ENCODE results near the gene POMGNT1.
A peak's percentile ranks its signal among the peaks of the same experiment; 100 is the strongest.
"Not testable (repeated sequence)": the region's sequence is repeated elsewhere in the genome, so short reads cannot be mapped to it uniquely, and the experiment has no call there.

The POMGNT1 gene

GRCh38 chr1:46197964-46198811, at the start of gene POMGNT1:
Gene POMGNT1, minus strand, starts transcription at chr1:46198434. Its CDS starts 613 bp downstream, at chr1:46197821.
- peak in 40 of 42 donors; percentile 30 to 86 (median 75) for DNase-seq
- intact Hi-C loops (cut with DNase I), result no loop called here

- intact Hi-C loops (cut with DNase I), result loop anchor here (2.0 kb wide), 1 partner anchor 55 kb away; the partner anchor contains the start of genes LRRC41 and UQCRH
- DNase-seq, result peak; percentile 94 to 99 (median 98)
Observed at GRCh38 chr1:46247436-46248121, 49.3 kb upstream of the POMGNT1 start, which contains the start of gene RAD54L. Gene RAD54L, plus strand, starts transcription at chr1:46247763. Its CDS starts 643 bp downstream, at chr1:46248406.

- intact Hi-C loops (cut with DNase I), result loop anchor here (2.0 kb wide), 1 partner anchor 56 kb away; the partner anchor contains the start of genes LRRC41 and UQCRH
- peak in 27 of 42 donors; percentile 5 to 60 (median 38) for DNase-seq
Observed at GRCh38 chr1:46246548-46247435, 48.6 kb upstream of the POMGNT1 start.

GRCh38 chr1:46246136-46246535, 47.9 kb upstream of the POMGNT1 start:
- intact Hi-C loops (cut with DNase I), result loop anchor here (2.0 kb wide), 1 partner anchor 57 kb away; the partner anchor contains the start of genes LRRC41 and UQCRH
- not testable (repeated sequence) for DNase-seq

- DNase-seq, result no peak
- intact Hi-C loops (cut with DNase I), result no loop called here
Observed at GRCh38 chr1:46244656-46245371, 46.6 kb upstream of the POMGNT1 start.

GRCh38 chr1:46243831-46244230, 45.6 kb upstream of the POMGNT1 start:
- intact Hi-C loops (cut with DNase I); DNase-seq: not testable (repeated sequence)

- intact Hi-C loops (cut with DNase I), result no loop called here
Observed at GRCh38 chr1:46242918-46243317, 44.7 kb upstream of the POMGNT1 start.

GRCh38 chr1:46241733-46242132, 43.5 kb upstream of the POMGNT1 start:
- intact Hi-C loops (cut with DNase I); DNase-seq: not testable (repeated sequence)

More at GRCh38 chr1:46242918-46243317, 44.7 kb upstream of the POMGNT1 start:
- no peak for DNase-seq

- intact Hi-C loops (cut with DNase I); DNase-seq: not testable (repeated sequence)
Observed at GRCh38 chr1:46238865-46239264, 40.6 kb upstream of the POMGNT1 start.

- intact Hi-C loops (cut with DNase I), result no loop called here
- no peak for DNase-seq
Observed at GRCh38 chr1:46236882-46237281, 38.6 kb upstream of the POMGNT1 start.

- DNase-seq; intact Hi-C loops (cut with DNase I): not testable (repeated sequence)
Observed at GRCh38 chr1:46231231-46231630, 33.0 kb upstream of the POMGNT1 start.

GRCh38 chr1:46224966-46225365, 26.7 kb upstream of the POMGNT1 start:
- intact Hi-C loops (cut with DNase I), result loop anchor here (5.0 kb wide), 1 partner anchor 188 kb away; no protein-coding TSS in a partner anchor
- peak in 5 of 42 donors; percentile 26 to 48 (median 39) for DNase-seq

GRCh38 chr1:46223472-46223943, 25.3 kb upstream of the POMGNT1 start:
- DNase-seq, result peak; percentile 54 to 93 (median 80)
- intact Hi-C loops (cut with DNase I), result loop anchor here (2.0 to 5.0 kb wide), 2 partner anchors 45 to 186 kb away; no protein-coding TSS in a partner anchor

- not testable (repeated sequence) for DNase-seq
- intact Hi-C loops (cut with DNase I), result loop anchor here (2.0 to 5.0 kb wide), 2 partner anchors 44 to 186 kb away; no protein-coding TSS in a partner anchor
Observed at GRCh38 chr1:46223055-46223454, 24.8 kb upstream of the POMGNT1 start.

- DNase-seq, result peak; percentile 72 to 95 (median 89)
- intact Hi-C loops (cut with DNase I), result loop anchor here (2.0 to 5.0 kb wide), 2 partner anchors 43 to 184 kb away; no protein-coding TSS in a partner anchor
Observed at GRCh38 chr1:46221749-46222148, 23.5 kb upstream of the POMGNT1 start.

GRCh38 chr1:46220808-46221207, 22.6 kb upstream of the POMGNT1 start:
- intact Hi-C loops (cut with DNase I), result loop anchor here (5.0 kb wide), 1 partner anchor 184 kb away; no protein-coding TSS in a partner anchor
- DNase-seq, result no peak

Data from head of caudate nucleus (tissue), 42 donors.